Pancreas (tissue), 10 donors: ENCODE data around the gene CFAP47. TPM values are rescaled to one million over a fixed set of nuclear protein-coding genes. Genes with fewer than 3 reads are reported as not detected.
"Not testable (repeated sequence)": the region's sequence is repeated elsewhere in the genome, so short reads cannot be mapped to it uniquely, and the experiment has no call there.

ENCODE experiments used
- ATAC-seq, 4 donors: fragments of 200-7000 bp; cut with Tn5 transposase; one replicate each; pipeline versions ENCODE4 v1.8.0 to v1.9.1; 2020; ENCODE audit warnings: mild to moderate bottlenecking in 4 of 4, moderate library complexity in 4 of 4
- DNase-seq, 6 donors: peaks; one replicate each; pipeline ENCODE4 v3.0.0-alpha.2; 2020
- FAIRE-seq: peaks from 2 replicates; lab custom pipeline; 2012; peaks lifted over from hg19 to GRCh38; lab: Jason Lieb, UNC
- H3K27ac ChIP-seq, 4 donors: fragments of 200-600 bp; sonication (generic); 1 replicate in 3 of 4; 2 replicates in 1 of 4; pipeline versions ENCODE4 v1.5.0 to v1.8.0; 2020
- H3K27me3 ChIP-seq, 4 donors: fragments of 200-600 bp; one replicate each; pipeline ENCODE4 v1.8.0; 2021
- H3K36me3 ChIP-seq, 3 donors: fragments of 200-600 bp; sonication (generic) in 1 of 3; one replicate each; pipeline versions ENCODE4 v1.5.0 to v1.8.0; 2020 to 2021
- H3K4me1 ChIP-seq, 3 donors: fragments of 200-600 bp; one replicate each; pipeline ENCODE4 v1.8.0; 2021
- H3K4me3 ChIP-seq, 4 donors: fragments of 200-600 bp; sonication (generic) in 2 of 4; one replicate each; pipeline versions ENCODE4 v1.5.0 to v1.8.0; 2020 to 2021
- H3K9me3 ChIP-seq, 4 donors: fragments of 200-600 bp; one replicate each; pipeline ENCODE4 v1.8.0; 2021
- CTCF ChIP-seq, 4 donors: fragments of 200-600 bp; sonication (generic) in 3 of 4; IDR thresholded peaks; one replicate each; pipeline versions ENCODE4 v1.5.0 to v1.8.0; 2021; ENCODE audit warnings: antibody characterized with exemption in 4 of 4
- WGBS, 2 donors: extraction: QIAGEN DNeasy Blood & Tissue Kit; methylation state at CpG; one replicate each; pipeline ENCODE4 v1.1.7; 2013; 5-methylcytosine and 5-hydroxymethylcytosine counted together
- intact Hi-C, 3 donors: fragments of 100-400 bp; cut with DNase I; formaldehyde crosslinking; loops; one replicate each; pipeline versions ENCODE4 v1.11.1 to v1.14.2; 2022
- polyA plus RNA-seq, 2 donors: library from polyadenylated mRNA; stranded (reverse); fragments of 200-250 nt; gene quantifications; one replicate each; pipeline ENCODE4 v1.2.3, GENCODE V29; 2013
- total RNA-seq, 6 donors: library from RNA; stranded (reverse); fragmentation: NEBNext Ultra II Directional in 4 of 6; extraction: Animal tissue kit (Norgen Biotek cat#: 25700) in 4 of 6; gene quantifications; one replicate each; pipeline versions ENCODE4 v1.2.1 to v1.2.4, GENCODE V29; 2021 to 2023
- donor health status: healthy with polysubstance abuse.
- donor health status: DM: no; HTN: no; CAD: no; lungs with moderate emphysema.
- donor health status: DM: no; HTN: no; CAD: no.
- donor health status: control.
- donor health status: control.
- donor health status: Bipolar disorder and iron deficiency.
- donor health status: DM: yes; HTN: yes; CAD: no.
- donor health status: DM: no; HTN: no; CAD: no.
- donor health status: DM: no; HTN: no; CAD: no.
- donor health status: DM: yes; HTN: yes; CAD: no.

Gene CFAP47
- under 1 TPM in 3 of 6 donors, not detected in 3; 0.04 to 0.09 (median 0.09) TPM for total RNA-seq
- under 1 TPM in 1 of 2 donors, not detected in 1; 0.07 TPM for polyA plus RNA-seq

- Histone ChIP-seq H3K27ac (no peak within 1 kb of the TSS), H3K4me3 (peak within 1 kb of the TSS in 2 of 4 donors; percentile 21 to 37), H3K36me3 (no peaks in the 10 kb centered on the region), H3K27me3 (peaks cover 0 to 6% (median 0%) of the 10 kb centered on the region in 4 donors), H3K9me3 (no peaks in the 10 kb centered on the region), H3K4me1 (no peaks in the 10 kb centered on the region)
- FAIRE-seq, result no peak
- 0 to 21% methylated on average over 38 of the region's 38 CpGs for WGBS, 2 donors
- peak; percentile 79 to 97 (median 94) for ATAC-seq
- peak; percentile 46 to 70 (median 61) for DNase-seq
- intact Hi-C loops, result no loop called here
- no peak for TF ChIP-seq CTCF (IDR thresholded peaks at IDR 0.05)
Measured at GRCh38 chrX:35919536-35920309, at the start of gene CFAP47. TSS of gene CFAP47 (plus strand) at chrX:35919734. CDS start at chrX:35919800, 66 bp downstream.

- Histone ChIP-seq H3K4me3 (no peak overlapping the region), H3K27ac (no peak overlapping the region), H3K36me3 (no peaks in the 10 kb centered on the region), H3K27me3 (peaks cover 0 to 8% (median 0%) of the 10 kb centered on the region in 4 donors), H3K4me1 (no peaks in the 10 kb centered on the region), H3K9me3 (no peaks in the 10 kb centered on the region)
- no peak for ATAC-seq
- intact Hi-C loops, result no loop called here
- no peak for TF ChIP-seq CTCF (IDR thresholded peaks at IDR 0.05)
- no peak for DNase-seq
- WGBS, 2 donors, result 30 to 59% methylated on average over 2 of the region's 2 CpGs
- no peak for FAIRE-seq
Measured at GRCh38 chrX:35880601-35881000, 38.9 kb upstream of the CFAP47 start.

- Histone ChIP-seq H3K4me3 (no peak overlapping the region), H3K36me3 (no peaks in the 10 kb centered on the region), H3K27me3 (peaks cover 0 to 11% (median 3%) of the 10 kb centered on the region in 4 donors), H3K4me1 (no peaks in the 10 kb centered on the region), H3K27ac (no peak overlapping the region), H3K9me3 (no peaks in the 10 kb centered on the region)
- DNase-seq (no peak), FAIRE-seq (no peak), ATAC-seq (no peak)
- intact Hi-C loops, result no loop called here
- TF ChIP-seq CTCF (IDR thresholded peaks at IDR 0.05), result no peak
Measured at GRCh38 chrX:35886135-35886534, 33.4 kb upstream of the CFAP47 start.

- TF ChIP-seq CTCF (IDR thresholded peaks at IDR 0.05), result peak; percentile 5 to 62 (median 52)
- no peaks in the 10 kb centered on the region for H3K9me3 ChIP-seq
- peak in 4 of 6 donors; percentile 35 to 57 (median 56) for DNase-seq
- no peak overlapping the region for H3K4me3 ChIP-seq
- WGBS, 2 donors, result 47 to 50% methylated on average over 9 of the region's 9 CpGs
- H3K4me1 ChIP-seq, result no peaks in the 10 kb centered on the region
- intact Hi-C loops, result loop anchor here in 1 of 3 donors (10.0 kb wide), 1 partner anchor 974 kb away; no protein-coding TSS in a partner anchor
- H3K27ac ChIP-seq, result no peak overlapping the region
- FAIRE-seq, result peak; percentile 41
- no peaks in the 10 kb centered on the region for H3K36me3 ChIP-seq
- peak; percentile 71 to 97 (median 90) for ATAC-seq
- H3K27me3 ChIP-seq, result peaks cover 0 to 13% (median 4%) of the 10 kb centered on the region in 4 donors
Measured at GRCh38 chrX:35890699-35891098, 28.8 kb upstream of the CFAP47 start.

- H3K27ac ChIP-seq, H3K4me3 ChIP-seq, H3K27me3 ChIP-seq, H3K4me1 ChIP-seq, H3K36me3 ChIP-seq, H3K9me3 ChIP-seq, intact Hi-C loops, ATAC-seq, FAIRE-seq: not testable (repeated sequence)
- WGBS, 2 donors, result 84 to 91% methylated on average over 6 of the region's 6 CpGs
- DNase-seq, result peak in 1 of 6 donors; percentile 41
Measured at GRCh38 chrX:35986816-35987215, 67.3 kb downstream of the CFAP47 start.
